GM20000 (cell line): ENCODE data around the gene CEMIP.

Source experiments
- DNase-seq: peaks from one replicate; pipeline ENCODE4 v3.0.0; 2012; ENCODE audit warnings: low spot score
- CTCF ChIP-seq: IDR thresholded peaks from 2 replicates; pipeline ENCODE4 v1.5.1; 2012; ENCODE audit warnings: mild to moderate bottlenecking, control low read depth; ENCODE audit errors: extremely low read depth, missing control alignments

Gene CEMIP

GRCh38 chr15:80769153-80769828 lies 9.9 kb upstream of the CEMIP start:
- DNase-seq = no peak
- TF ChIP-seq CTCF = no peak

- TF ChIP-seq CTCF = no peak
- no peak for DNase-seq
These were observed 9.1 kb upstream of the CEMIP start for GRCh38 chr15:80769829-80770705.

- no peak for TF ChIP-seq CTCF
- DNase-seq = no peak
These were observed 6.0 kb upstream of the CEMIP start for GRCh38 chr15:80773122-80773551.

- DNase-seq = no peak
- TF ChIP-seq CTCF = no peak
These were observed 5.3 kb upstream of the CEMIP start for GRCh38 chr15:80773792-80774352.

GRCh38 chr15:80774486-80774885 lies 4.7 kb upstream of the CEMIP start:
- no peak for DNase-seq
- no peak for TF ChIP-seq CTCF

GRCh38 chr15:80775338-80775737 lies 3.8 kb upstream of the CEMIP start:
- DNase-seq = no peak
- TF ChIP-seq CTCF = no peak
